ENCODE results near the gene MINPP1. TPM values are rescaled to one million over a fixed set of nuclear protein-coding genes. Genes with fewer than 3 reads are reported as not detected.

Gene MINPP1
- polyA plus RNA-seq, 1 donor from 2014 or later = 60.2 TPM

GRCh38 chr10:87538092-87539015 lies 33.7 kb downstream of the MINPP1 start:
- Histone ChIP-seq H3F3A (ENCODE audit: insufficient read depth, low read length, poor library complexity, severe bottlenecking) (no peaks in the 10 kb centered on the region), H3K36me3 (ENCODE audit: insufficient read depth, low read length) (peaks cover 9% of the 10 kb centered on the region), H4K20me1 (ENCODE audit: insufficient read depth) (no peaks in the 10 kb centered on the region), H3K9ac (ENCODE audit: low read length) (no peak overlapping the region), H3K27me3 (ENCODE audit: insufficient read depth, low read depth, low read length) (no peaks in the 10 kb centered on the region), H3K9me3 (ENCODE audit: low read length) (no peaks in the 10 kb centered on the region), H3K27ac (ENCODE audit: low read length) (no peak overlapping the region), H3K9me2 (ENCODE audit: insufficient read depth, low read length) (no peaks in the 10 kb centered on the region), H3K4me2 (ENCODE audit: low read length) (no peak overlapping the region), H3K79me2 (replicated peaks; ENCODE audit: insufficient read depth, low read length) (no peaks in the 10 kb centered on the region), H3K4me3 (ENCODE audit: low read length) (no peak overlapping the region), H2AFZ (ENCODE audit: low read depth, low read length) (no peak overlapping the region)
- TF ChIP-seq EZH2 (IDR thresholded peaks at IDR 0.05; ENCODE audit: borderline replicate concordance, insufficient read depth, low read length, poor library complexity, severe bottlenecking) (no peak), SMC3 (conservative IDR thresholded peaks at IDR 0.05; ENCODE audit: poor library complexity) (no peak), TAF1 (IDR thresholded peaks at IDR 0.05; ENCODE audit: low read depth) (no peak), POLR2AphosphoS5 (IDR thresholded peaks at IDR 0.05) (no peak), MXI1 (conservative IDR thresholded peaks at IDR 0.05; ENCODE audit: poor library complexity, severe bottlenecking) (no peak), REST (IDR thresholded peaks at IDR 0.05; ENCODE audit: borderline replicate concordance) (no peak), EP300 (conservative IDR thresholded peaks at IDR 0.05; ENCODE audit: poor library complexity, severe bottlenecking) (no peak), CTCF (IDR thresholded peaks at IDR 0.05; ENCODE audit: poor library complexity, severe bottlenecking) (no peak), RAD21 (conservative IDR thresholded peaks at IDR 0.05) (no peak)

GRCh38 chr10:87541114-87541513 lies 36.4 kb downstream of the MINPP1 start:
- no peaks in the 10 kb centered on the region for H3K9me3 ChIP-seq (ENCODE audit: low read length)

More at GRCh38 chr10:87541114-87541513, 36.4 kb downstream of the MINPP1 start:
- TF ChIP-seq POLR2AphosphoS5 (IDR thresholded peaks at IDR 0.05) (no peak), REST (IDR thresholded peaks at IDR 0.05; ENCODE audit: borderline replicate concordance) (no peak), TAF1 (IDR thresholded peaks at IDR 0.05; ENCODE audit: low read depth) (no peak), EP300 (conservative IDR thresholded peaks at IDR 0.05; ENCODE audit: poor library complexity, severe bottlenecking) (no peak), RAD21 (conservative IDR thresholded peaks at IDR 0.05) (no peak), MXI1 (conservative IDR thresholded peaks at IDR 0.05; ENCODE audit: poor library complexity, severe bottlenecking) (no peak), EZH2 (IDR thresholded peaks at IDR 0.05; ENCODE audit: borderline replicate concordance, insufficient read depth, low read length, poor library complexity, severe bottlenecking) (no peak), SMC3 (conservative IDR thresholded peaks at IDR 0.05; ENCODE audit: poor library complexity) (no peak), CTCF (IDR thresholded peaks at IDR 0.05; ENCODE audit: poor library complexity, severe bottlenecking) (no peak)
- no peaks in the 10 kb centered on the region for H4K20me1 ChIP-seq (ENCODE audit: insufficient read depth)
- H3K4me2 ChIP-seq (ENCODE audit: low read length) = no peak overlapping the region
- H3K9me2 ChIP-seq (ENCODE audit: insufficient read depth, low read length) = no peaks in the 10 kb centered on the region
- H3K4me3 ChIP-seq (ENCODE audit: low read length) = no peak overlapping the region
- peaks cover 3% of the 10 kb centered on the region for H3K36me3 ChIP-seq (ENCODE audit: insufficient read depth, low read length)
- no peaks in the 10 kb centered on the region for H3K27me3 ChIP-seq (ENCODE audit: insufficient read depth, low read depth, low read length)
- no peak overlapping the region for H3K27ac ChIP-seq (ENCODE audit: low read length)
- H2AFZ ChIP-seq (ENCODE audit: low read depth, low read length) = no peak overlapping the region
- no peak overlapping the region for H3K9ac ChIP-seq (ENCODE audit: low read length)
- H3F3A ChIP-seq (ENCODE audit: insufficient read depth, low read length, poor library complexity, severe bottlenecking) = no peaks in the 10 kb centered on the region
- no peaks in the 10 kb centered on the region for H3K79me2 ChIP-seq (replicated peaks; ENCODE audit: insufficient read depth, low read length)

All from neural cell (in vitro differentiated cells).